ENCODE measurements around the gene AHR. TPM values are rescaled to one million over a fixed set of nuclear protein-coding genes. Genes with fewer than 3 reads are reported as not detected.

AHR gene
- polyA plus RNA-seq, 3 donors = 30.8 to 43.3 (median 42.7) TPM

GRCh38 chr7:17302575-17303142, 4.2 kb downstream of the AHR start:
- DNase-seq (ENCODE audit: low read depth in 3 of 3, low spot score in 2 of 3) = no peak

- DNase-seq (ENCODE audit: low read depth in 3 of 3, low spot score in 2 of 3) = no peak
Measured at GRCh38 chr7:17304926-17305325, 6.5 kb downstream of the AHR start.

GRCh38 chr7:17305387-17306171, 7.1 kb downstream of the AHR start:
- no peak for DNase-seq (ENCODE audit: low read depth in 3 of 3, low spot score in 2 of 3)

GRCh38 chr7:17307000-17307399, 8.5 kb downstream of the AHR start:
- DNase-seq (ENCODE audit: low read depth in 3 of 3, low spot score in 2 of 3) = no peak

GRCh38 chr7:17307558-17307957, 9.1 kb downstream of the AHR start:
- no peak for DNase-seq (ENCODE audit: low read depth in 3 of 3, low spot score in 2 of 3)

GRCh38 chr7:17307969-17308648, 9.7 kb downstream of the AHR start:
- DNase-seq (ENCODE audit: low read depth in 3 of 3, low spot score in 2 of 3) = no peak

- DNase-seq (ENCODE audit: low read depth in 3 of 3, low spot score in 2 of 3) = no peak
Measured at GRCh38 chr7:17311194-17311593, 12.7 kb downstream of the AHR start.

- DNase-seq (ENCODE audit: low read depth in 3 of 3, low spot score in 2 of 3) = no peak
Measured at GRCh38 chr7:17311952-17312351, 13.5 kb downstream of the AHR start.

- no peak for DNase-seq (ENCODE audit: low read depth in 3 of 3, low spot score in 2 of 3)
Measured at GRCh38 chr7:17312641-17313040, 14.2 kb downstream of the AHR start.

- no peak for DNase-seq (ENCODE audit: low read depth in 3 of 3, low spot score in 2 of 3)
Measured at GRCh38 chr7:17313194-17313593, 14.7 kb downstream of the AHR start.

- no peak for DNase-seq (ENCODE audit: low read depth in 3 of 3, low spot score in 2 of 3)
Measured at GRCh38 chr7:17315974-17316373, 17.5 kb downstream of the AHR start.

GRCh38 chr7:17318146-17318545, 19.7 kb downstream of the AHR start:
- no peak for DNase-seq (ENCODE audit: low read depth in 3 of 3, low spot score in 2 of 3)

- DNase-seq (ENCODE audit: low read depth in 3 of 3, low spot score in 2 of 3) = no peak
Measured at GRCh38 chr7:17319164-17320101, 21.0 kb downstream of the AHR start.

- DNase-seq (ENCODE audit: low read depth in 3 of 3, low spot score in 2 of 3) = no peak
Measured at GRCh38 chr7:17320102-17320497, 21.6 kb downstream of the AHR start.

- no peak for DNase-seq (ENCODE audit: low read depth in 3 of 3, low spot score in 2 of 3)
Measured at GRCh38 chr7:17320657-17321056, 22.2 kb downstream of the AHR start.

- no peak for DNase-seq (ENCODE audit: low read depth in 3 of 3, low spot score in 2 of 3)
Measured at GRCh38 chr7:17325364-17325763, 26.9 kb downstream of the AHR start.

- no peak for DNase-seq (ENCODE audit: low read depth in 3 of 3, low spot score in 2 of 3)
Measured at GRCh38 chr7:17326378-17326777, 27.9 kb downstream of the AHR start.

- no peak for DNase-seq (ENCODE audit: low read depth in 3 of 3, low spot score in 2 of 3)
Measured at GRCh38 chr7:17328641-17329040, 30.2 kb downstream of the AHR start.

GRCh38 chr7:17329440-17329839, 31.0 kb downstream of the AHR start:
- DNase-seq (ENCODE audit: low read depth in 3 of 3, low spot score in 2 of 3) = no peak

GRCh38 chr7:17331891-17332501, 33.5 kb downstream of the AHR start:
- no peak for DNase-seq (ENCODE audit: low read depth in 3 of 3, low spot score in 2 of 3)

Measured in right renal cortex interstitium (tissue), 3 donors.